ENCODE measurements around the gene RFC1.
"Not testable (repeated sequence)": the region's sequence is repeated elsewhere in the genome, so short reads cannot be mapped to it uniquely, and the experiment has no call there.

Gene RFC1

GRCh38 chr4:39367166-39367565, 1.0 kb upstream of the RFC1 start:
- no peak for TF ChIP-seq CTCF (IDR thresholded peaks at IDR 0.05; ENCODE audit: extremely low read depth, insufficient read depth, missing control alignments)
- no peak for DNase-seq (ENCODE audit: low spot score)
- in situ Hi-C loops (cut with MboI; ENCODE audit: low pct_unique_long_range_greater_than_20kb, low sequenced_read_pairs, unreplicated experiment), result no loop called here

DNA sequence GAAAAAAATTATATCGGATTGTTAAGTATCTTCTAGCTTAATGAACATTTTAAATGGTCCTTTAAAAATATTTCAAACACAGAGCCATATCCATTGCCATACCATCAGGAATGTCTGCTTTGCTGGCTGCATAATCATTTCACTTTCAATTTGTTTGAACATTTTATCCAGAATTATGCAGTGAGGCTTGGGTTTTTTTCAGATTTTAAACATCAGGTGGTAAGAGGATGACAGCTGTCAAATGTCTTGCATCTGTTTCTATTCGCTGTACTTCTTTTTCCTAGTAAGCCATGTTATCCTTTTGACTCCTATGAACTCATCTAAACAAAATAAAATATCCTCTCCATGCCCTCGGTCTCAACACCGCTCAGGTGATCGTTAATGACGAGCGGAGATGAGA, 802 bp downstream of the RFC1 start:
- no peak for TF ChIP-seq CTCF (IDR thresholded peaks at IDR 0.05; ENCODE audit: extremely low read depth, insufficient read depth, missing control alignments)
- in situ Hi-C loops (cut with MboI; ENCODE audit: low pct_unique_long_range_greater_than_20kb, low sequenced_read_pairs, unreplicated experiment), result no loop called here
- no peak for DNase-seq (ENCODE audit: low spot score)

GRCh38 chr4:39363773-39364393, 2.3 kb downstream of the RFC1 start:
- DNase-seq (ENCODE audit: low spot score), result no peak
- in situ Hi-C loops (cut with MboI; ENCODE audit: low pct_unique_long_range_greater_than_20kb, low sequenced_read_pairs, unreplicated experiment), result no loop called here
- no peak for TF ChIP-seq CTCF (IDR thresholded peaks at IDR 0.05; ENCODE audit: extremely low read depth, insufficient read depth, missing control alignments)

DNA sequence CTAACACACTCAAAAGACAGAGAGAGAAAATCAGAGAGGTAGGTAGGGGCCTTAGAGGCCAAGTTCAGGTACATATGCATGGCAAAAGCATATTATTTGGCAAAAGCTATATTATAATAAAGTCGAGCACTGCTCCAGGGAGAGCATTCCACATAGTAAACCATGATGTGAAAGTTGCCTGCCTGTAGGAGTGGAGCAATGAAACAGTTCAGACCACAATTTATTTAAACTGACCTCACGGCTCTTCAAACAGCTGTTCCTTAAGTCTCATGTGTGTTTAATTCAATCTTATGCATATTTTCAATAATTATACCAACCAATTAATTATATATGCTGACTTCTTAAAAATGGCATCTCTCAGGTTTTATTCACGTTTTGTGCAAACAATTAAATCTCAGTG, 3.3 kb downstream of the RFC1 start:
- DNase-seq (ENCODE audit: low spot score), result no peak
- in situ Hi-C loops (cut with MboI; ENCODE audit: low pct_unique_long_range_greater_than_20kb, low sequenced_read_pairs, unreplicated experiment), result no loop called here

GRCh38 chr4:39360611-39361010, 5.6 kb downstream of the RFC1 start:
- in situ Hi-C loops (cut with MboI; ENCODE audit: low pct_unique_long_range_greater_than_20kb, low sequenced_read_pairs, unreplicated experiment), result not testable (repeated sequence)
- peak; percentile 40 for DNase-seq (ENCODE audit: low spot score)

More for the DNA sequence above, 3.3 kb downstream of the RFC1 start:
- TF ChIP-seq CTCF (IDR thresholded peaks at IDR 0.05; ENCODE audit: extremely low read depth, insufficient read depth, missing control alignments), result no peak

DNA sequence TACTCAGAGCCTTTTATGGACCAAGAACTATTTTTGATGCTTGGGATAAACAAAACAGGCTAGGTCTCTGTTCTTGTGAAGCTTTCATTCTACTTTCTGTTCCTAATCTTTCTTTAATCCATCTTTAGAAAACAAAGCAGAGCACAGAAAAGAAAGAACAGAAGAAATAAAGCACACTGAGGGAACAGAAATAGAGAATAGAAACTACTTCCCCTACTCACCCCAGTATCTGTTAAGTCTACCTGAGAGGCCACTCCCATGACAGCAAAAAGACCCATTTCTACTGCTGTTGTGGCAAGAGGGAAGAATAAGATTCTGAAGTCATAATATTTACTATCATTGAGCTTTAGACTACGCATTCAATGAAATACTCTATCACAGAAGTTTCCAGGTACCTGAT, 9.2 kb downstream of the RFC1 start:
- DNase-seq (ENCODE audit: low spot score), result peak; percentile 47

DNA sequence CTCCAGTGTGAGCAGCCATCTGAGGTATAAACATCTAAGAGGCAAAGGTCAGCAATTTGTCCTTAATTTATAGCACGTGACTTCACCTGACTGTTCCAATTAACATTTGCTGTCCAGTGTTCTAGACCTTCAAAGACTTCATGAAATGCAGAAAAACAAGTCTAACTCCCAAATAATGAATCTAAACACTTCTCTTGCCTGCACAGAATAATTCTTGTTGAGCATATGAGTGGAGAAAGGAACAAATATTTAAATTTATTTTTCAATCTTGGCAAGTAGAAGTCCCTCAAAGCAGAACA, 12.0 kb downstream of the RFC1 start:
- DNase-seq (ENCODE audit: low spot score), result no peak
- no peak for TF ChIP-seq CTCF (IDR thresholded peaks at IDR 0.05; ENCODE audit: extremely low read depth, insufficient read depth, missing control alignments)
- in situ Hi-C loops (cut with MboI; ENCODE audit: low pct_unique_long_range_greater_than_20kb, low sequenced_read_pairs, unreplicated experiment), result no loop called here

More for the DNA sequence above, 9.2 kb downstream of the RFC1 start:
- TF ChIP-seq CTCF (IDR thresholded peaks at IDR 0.05; ENCODE audit: extremely low read depth, insufficient read depth, missing control alignments), result no peak
- in situ Hi-C loops (cut with MboI; ENCODE audit: low pct_unique_long_range_greater_than_20kb, low sequenced_read_pairs, unreplicated experiment), result no loop called here

Data from GM13977 (cell line).